ENCODE data around the gene TMEM150C. TPM values are rescaled to one million over a fixed set of nuclear protein-coding genes. Genes with fewer than 3 reads are reported as not detected.
A peak's percentile ranks its signal among the peaks of the same experiment; 100 is the strongest.

Gene TMEM150C
- 5.4 TPM for total RNA-seq

- no peaks in the 10 kb centered on the region for H3K36me3 ChIP-seq
- H3K27me3 ChIP-seq = no peaks in the 10 kb centered on the region
- intact Hi-C loops (cut with DNase I) = no loop called here
- H3K4me3 ChIP-seq = peak within 1 kb of the TSS; percentile 66 to 70
- H3K9me3 ChIP-seq = no peaks in the 10 kb centered on the region
- H3K4me1 ChIP-seq = no peaks in the 10 kb centered on the region
- DNase-seq (ENCODE audit: low spot score in 2 of 2) = no peak
- H3K27ac ChIP-seq = no peak within 1 kb of the TSS
- no peak for TF ChIP-seq CTCF (IDR thresholded peaks at IDR 0.05)
Measured at GRCh38 chr4:82561786-82562563, at the start of gene TMEM150C. TMEM150C (minus strand) TSS chr4:82561988; CDS start chr4:82504657, 57,331 bp downstream.

GRCh38 chr4:82611527-82611926 lies 49.7 kb upstream of the TMEM150C start:
- Histone ChIP-seq H3K9me3 (no peaks in the 10 kb centered on the region), H3K4me1 (no peaks in the 10 kb centered on the region), H3K27ac (no peak overlapping the region), H3K4me3 (no peak overlapping the region), H3K36me3 (no peaks in the 10 kb centered on the region), H3K27me3 (no peaks in the 10 kb centered on the region)
- TF ChIP-seq CTCF (IDR thresholded peaks at IDR 0.05) = no peak
- intact Hi-C loops (cut with DNase I) = no loop called here
- DNase-seq (ENCODE audit: low spot score in 2 of 2) = no peak

DNA sequence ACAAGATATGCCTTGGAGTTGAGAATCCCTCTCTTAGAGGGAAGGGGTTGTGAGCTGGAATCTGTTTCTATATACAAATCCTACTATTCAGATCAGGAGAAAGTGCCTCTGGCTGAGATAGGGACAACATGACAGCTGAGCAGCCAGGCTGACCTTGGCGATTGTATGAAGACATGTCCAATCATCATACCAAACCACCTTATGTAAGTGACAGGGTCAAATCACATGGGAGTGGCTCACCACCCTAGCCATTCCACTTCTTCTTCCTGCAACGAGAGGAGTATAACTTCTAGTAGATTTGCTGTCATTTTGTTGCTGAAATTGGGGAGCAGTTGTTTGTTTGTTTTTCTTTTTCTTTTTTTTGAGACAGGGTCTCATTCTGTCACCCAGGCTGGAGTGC lies 48.3 kb upstream of the TMEM150C start:
- intact Hi-C loops (cut with DNase I) = no loop called here
- no peaks in the 10 kb centered on the region for H3K9me3 ChIP-seq
- no peak overlapping the region for H3K27ac ChIP-seq
- H3K27me3 ChIP-seq = no peaks in the 10 kb centered on the region
- H3K4me3 ChIP-seq = no peak overlapping the region
- H3K36me3 ChIP-seq = no peaks in the 10 kb centered on the region
- no peak for DNase-seq (ENCODE audit: low spot score in 2 of 2)
- TF ChIP-seq CTCF (IDR thresholded peaks at IDR 0.05) = no peak
- no peaks in the 10 kb centered on the region for H3K4me1 ChIP-seq

- intact Hi-C loops (cut with DNase I) = no loop called here
- H3K27me3 ChIP-seq = no peaks in the 10 kb centered on the region
- no peak overlapping the region for H3K27ac ChIP-seq
- H3K36me3 ChIP-seq = no peaks in the 10 kb centered on the region
- no peak overlapping the region for H3K4me3 ChIP-seq
- no peak for TF ChIP-seq CTCF (IDR thresholded peaks at IDR 0.05)
- no peaks in the 10 kb centered on the region for H3K4me1 ChIP-seq
- no peaks in the 10 kb centered on the region for H3K9me3 ChIP-seq
- DNase-seq (ENCODE audit: low spot score in 2 of 2) = no peak
Measured at GRCh38 chr4:82606622-82607021, 44.8 kb upstream of the TMEM150C start.

GRCh38 chr4:82604522-82604921 lies 42.7 kb upstream of the TMEM150C start:
- Histone ChIP-seq H3K27ac (no peak overlapping the region), H3K36me3 (no peaks in the 10 kb centered on the region), H3K27me3 (no peaks in the 10 kb centered on the region), H3K9me3 (no peaks in the 10 kb centered on the region), H3K4me3 (no peak overlapping the region), H3K4me1 (no peaks in the 10 kb centered on the region)
- no peak for DNase-seq (ENCODE audit: low spot score in 2 of 2)
- TF ChIP-seq CTCF (IDR thresholded peaks at IDR 0.05) = no peak
- intact Hi-C loops (cut with DNase I) = no loop called here
